ENCODE results near the gene GALNT10. TPM values are rescaled to one million over a fixed set of nuclear protein-coding genes. Genes with fewer than 3 reads are reported as not detected.
"Not testable (repeated sequence)": the region's sequence is repeated elsewhere in the genome, so short reads cannot be mapped to it uniquely, and the experiment has no call there.

Gene GALNT10, protein sequence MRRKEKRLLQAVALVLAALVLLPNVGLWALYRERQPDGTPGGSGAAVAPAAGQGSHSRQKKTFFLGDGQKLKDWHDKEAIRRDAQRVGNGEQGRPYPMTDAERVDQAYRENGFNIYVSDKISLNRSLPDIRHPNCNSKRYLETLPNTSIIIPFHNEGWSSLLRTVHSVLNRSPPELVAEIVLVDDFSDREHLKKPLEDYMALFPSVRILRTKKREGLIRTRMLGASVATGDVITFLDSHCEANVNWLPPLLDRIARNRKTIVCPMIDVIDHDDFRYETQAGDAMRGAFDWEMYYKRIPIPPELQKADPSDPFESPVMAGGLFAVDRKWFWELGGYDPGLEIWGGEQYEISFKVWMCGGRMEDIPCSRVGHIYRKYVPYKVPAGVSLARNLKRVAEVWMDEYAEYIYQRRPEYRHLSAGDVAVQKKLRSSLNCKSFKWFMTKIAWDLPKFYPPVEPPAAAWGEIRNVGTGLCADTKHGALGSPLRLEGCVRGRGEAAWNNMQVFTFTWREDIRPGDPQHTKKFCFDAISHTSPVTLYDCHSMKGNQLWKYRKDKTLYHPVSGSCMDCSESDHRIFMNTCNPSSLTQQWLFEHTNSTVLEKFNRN
- total RNA-seq = 30.2 and 30.5 TPM in 2 replicates

- DNase-seq (ENCODE audit: low read depth in 2 of 2) = peak; percentile 80 to 83
Measured at GRCh38 chr5:154190595-154191304, at the start of gene GALNT10. TSS of gene GALNT10 (plus strand) at chr5:154190733. CDS start at chr5:154190867, 134 bp downstream.

DNA sequence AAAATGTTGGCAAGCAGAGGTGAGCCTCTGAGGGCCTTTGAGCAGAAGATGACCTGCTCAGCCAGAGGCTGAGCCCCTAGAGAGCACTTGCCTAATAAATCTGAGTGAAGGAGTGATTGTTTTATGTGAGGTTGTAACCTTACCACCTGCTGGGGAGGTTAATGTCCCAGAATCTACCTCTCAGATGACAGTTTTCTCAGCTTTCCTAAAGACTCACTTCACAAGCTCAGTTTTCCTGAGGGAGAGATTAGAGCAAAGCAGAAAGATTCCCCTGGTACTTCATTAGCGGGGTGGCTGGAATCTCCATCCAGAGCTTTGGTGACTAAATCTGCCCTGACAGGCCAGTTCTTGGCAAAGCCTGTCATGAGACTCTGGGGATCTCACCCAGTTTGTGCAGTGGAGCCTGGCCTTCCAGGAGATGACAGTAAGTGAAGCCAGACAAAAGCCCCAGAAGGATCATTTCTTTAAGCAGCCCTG is 48.8 kb upstream of the GALNT10 start:
- no peak for DNase-seq (ENCODE audit: low read depth in 2 of 2)

GRCh38 chr5:154143211-154143641 is 47.3 kb upstream of the GALNT10 start:
- no peak for DNase-seq (ENCODE audit: low read depth in 2 of 2)

- DNase-seq (ENCODE audit: low read depth in 2 of 2) = no peak
Measured at GRCh38 chr5:154145268-154145667, 45.3 kb upstream of the GALNT10 start.

GRCh38 chr5:154146409-154146808 is 44.1 kb upstream of the GALNT10 start:
- DNase-seq (ENCODE audit: low read depth in 2 of 2) = no peak

GRCh38 chr5:154147666-154148065 is 42.9 kb upstream of the GALNT10 start:
- DNase-seq (ENCODE audit: low read depth in 2 of 2) = no peak

GRCh38 chr5:154150471-154150870 is 40.1 kb upstream of the GALNT10 start:
- DNase-seq (ENCODE audit: low read depth in 2 of 2) = not testable (repeated sequence)

- no peak for DNase-seq (ENCODE audit: low read depth in 2 of 2)
Measured at GRCh38 chr5:154157483-154158378, 32.8 kb upstream of the GALNT10 start.

DNA sequence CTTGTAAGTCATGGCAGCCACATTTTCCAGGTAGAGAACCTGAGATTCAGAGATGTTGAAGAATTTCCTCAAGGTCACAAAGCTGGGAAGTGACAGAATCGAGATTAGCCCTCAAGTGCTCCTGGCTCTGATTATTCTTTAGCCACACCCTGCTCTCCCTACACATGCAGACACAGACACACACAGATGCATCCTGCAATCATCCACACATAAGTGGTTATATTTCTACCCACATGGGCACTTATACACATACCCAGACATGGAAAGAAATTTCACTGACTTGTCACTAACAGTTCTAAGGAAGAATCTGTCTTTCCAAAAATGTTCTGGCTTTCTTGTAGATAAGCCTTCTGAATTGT is 32.2 kb upstream of the GALNT10 start:
- DNase-seq (ENCODE audit: low read depth in 2 of 2) = no peak

GRCh38 chr5:154159343-154159742 is 31.2 kb upstream of the GALNT10 start:
- DNase-seq (ENCODE audit: low read depth in 2 of 2) = no peak

GRCh38 chr5:154162539-154163151 is 27.9 kb upstream of the GALNT10 start:
- no peak for DNase-seq (ENCODE audit: low read depth in 2 of 2)

DNA sequence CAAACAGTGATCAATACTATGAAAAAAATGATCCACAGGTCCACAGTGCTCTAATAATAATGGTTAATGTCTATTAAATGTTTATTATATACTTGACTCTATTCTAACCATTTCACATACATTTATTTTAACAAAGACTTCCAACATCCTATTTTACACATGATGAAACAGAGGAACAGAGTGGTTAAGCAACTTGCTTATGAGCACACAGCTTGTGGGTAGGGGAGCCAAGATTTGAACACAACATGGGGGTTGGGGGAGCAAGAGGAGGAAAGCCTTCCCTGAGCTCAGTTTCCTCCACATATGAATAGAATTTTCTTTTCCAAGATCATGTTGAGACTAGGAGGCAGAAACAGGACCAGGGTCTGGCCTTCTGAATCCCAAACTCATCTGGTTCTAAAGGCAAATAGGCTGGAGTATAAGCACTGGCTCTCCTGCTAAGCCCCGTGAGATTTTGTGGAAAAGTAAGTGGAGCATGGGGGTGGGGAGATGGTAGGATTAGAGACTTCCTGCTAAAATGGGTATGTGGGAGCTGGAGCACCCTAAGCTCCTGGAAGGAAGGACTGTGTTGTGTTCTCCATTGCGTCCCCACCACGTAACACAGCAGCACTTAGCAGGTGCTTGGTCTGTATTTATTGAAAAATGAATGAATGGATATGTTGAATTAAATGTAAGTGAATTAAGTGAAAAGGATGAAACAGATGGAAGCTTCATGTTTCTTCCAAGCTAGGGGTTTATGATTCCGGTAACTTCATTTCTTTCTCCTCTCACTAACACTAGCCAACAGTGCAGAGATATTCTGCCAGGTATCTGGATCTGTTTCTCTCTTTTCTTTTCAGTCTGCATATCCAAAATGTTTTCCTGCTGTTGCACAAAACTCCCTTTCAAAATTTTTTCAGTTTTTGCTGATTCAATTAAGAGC is 26.9 kb upstream of the GALNT10 start:
- no peak for DNase-seq (ENCODE audit: low read depth in 2 of 2)

DNA sequence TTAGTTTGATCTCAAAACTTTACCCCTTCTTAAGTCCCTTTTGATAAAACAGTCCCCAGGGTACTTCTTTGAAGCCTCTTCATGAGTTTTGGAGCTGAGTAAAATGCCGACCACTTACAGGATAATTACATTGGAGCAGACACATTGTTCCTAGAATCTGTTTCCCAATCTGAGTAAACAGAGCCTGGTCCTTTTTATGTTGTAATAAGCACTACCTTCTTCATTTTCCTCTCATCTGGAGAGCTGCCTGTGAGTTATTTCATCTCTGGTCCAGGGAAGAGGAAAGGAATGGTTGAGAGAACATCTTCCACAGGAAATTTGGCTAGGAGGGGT is 26.3 kb upstream of the GALNT10 start:
- no peak for DNase-seq (ENCODE audit: low read depth in 2 of 2)

DNA sequence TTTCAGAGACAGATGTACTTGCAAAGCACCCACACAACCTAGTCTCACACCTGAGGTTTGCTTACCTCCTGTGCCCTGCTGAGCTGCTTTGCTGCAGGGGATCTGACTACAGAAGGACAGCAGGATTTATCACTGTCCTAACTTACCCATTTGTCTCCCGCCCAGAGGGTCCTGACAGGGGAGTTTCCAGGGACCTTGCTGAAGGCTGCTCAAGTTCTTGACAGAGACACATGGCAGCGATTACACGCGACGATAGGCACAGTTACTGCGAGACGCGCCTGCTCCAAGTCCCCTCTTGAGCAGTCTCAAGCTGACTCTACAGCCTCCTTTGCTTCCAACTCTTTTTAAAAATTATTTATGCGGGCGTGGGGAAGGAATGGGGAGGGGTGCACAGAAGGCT is 24.6 kb upstream of the GALNT10 start:
- no peak for DNase-seq (ENCODE audit: low read depth in 2 of 2)

DNA sequence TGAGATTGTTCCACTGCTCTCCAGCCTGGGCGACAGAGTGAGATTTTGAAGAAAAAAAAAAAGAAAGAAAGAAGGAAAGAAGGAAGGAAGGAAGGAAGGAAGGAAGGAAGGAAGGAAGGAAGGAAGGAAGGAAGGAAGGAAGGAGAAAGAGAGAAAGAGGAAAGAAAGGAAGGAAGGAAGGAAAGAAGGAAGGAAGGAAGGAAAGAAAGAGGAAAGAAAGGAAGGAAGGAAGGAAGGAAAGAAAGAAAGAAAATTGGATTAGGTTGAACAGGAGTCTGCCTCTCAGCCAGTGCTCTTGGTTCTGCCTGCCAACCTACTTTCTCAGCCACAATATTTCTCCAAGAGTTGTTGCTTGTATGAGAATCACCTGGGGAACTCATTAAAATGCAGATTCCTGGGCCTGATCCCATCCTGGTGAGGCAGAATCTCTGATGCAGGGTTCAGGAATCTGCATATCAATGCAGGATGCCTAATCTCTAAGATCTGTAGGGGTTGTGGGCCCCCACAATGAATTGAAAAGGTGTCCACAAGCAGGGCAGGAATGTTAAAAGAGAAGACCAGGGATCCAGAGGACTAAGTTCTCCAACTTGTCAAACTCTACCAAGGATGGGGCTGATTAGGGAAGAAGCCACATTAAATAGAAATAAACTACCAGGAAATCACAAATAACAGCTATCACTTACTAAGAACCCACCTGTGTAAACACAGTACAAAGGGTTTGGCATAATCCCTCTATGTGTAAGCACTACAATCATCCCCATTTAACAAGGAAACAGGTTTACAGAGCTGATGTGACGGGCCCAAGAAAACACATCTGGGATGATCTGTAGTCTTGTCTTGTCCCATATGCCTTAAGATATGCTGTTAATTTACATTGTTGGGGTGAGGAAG is 23.4 kb upstream of the GALNT10 start:
- no peak for DNase-seq (ENCODE audit: low read depth in 2 of 2)

DNA sequence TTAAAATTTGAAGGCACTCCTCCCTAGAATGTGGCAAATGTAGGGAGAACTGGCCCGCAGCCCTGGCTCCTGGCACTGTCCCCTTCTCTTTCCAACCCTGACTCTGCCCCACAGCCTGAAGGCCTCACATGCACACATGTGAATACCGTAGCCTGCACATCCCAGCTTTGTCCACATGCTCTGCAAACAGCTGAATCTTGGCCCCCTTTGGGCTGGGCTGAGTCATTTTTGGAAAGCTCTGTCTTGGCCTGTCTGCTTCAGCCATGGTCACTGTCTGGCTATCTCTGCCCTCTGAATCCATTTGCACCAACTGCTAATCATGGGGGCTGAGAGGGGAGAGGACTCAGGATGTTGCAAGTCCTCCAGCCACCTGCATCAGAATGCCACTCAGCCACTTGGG is 22.1 kb upstream of the GALNT10 start:
- DNase-seq (ENCODE audit: low read depth in 2 of 2) = no peak

DNA sequence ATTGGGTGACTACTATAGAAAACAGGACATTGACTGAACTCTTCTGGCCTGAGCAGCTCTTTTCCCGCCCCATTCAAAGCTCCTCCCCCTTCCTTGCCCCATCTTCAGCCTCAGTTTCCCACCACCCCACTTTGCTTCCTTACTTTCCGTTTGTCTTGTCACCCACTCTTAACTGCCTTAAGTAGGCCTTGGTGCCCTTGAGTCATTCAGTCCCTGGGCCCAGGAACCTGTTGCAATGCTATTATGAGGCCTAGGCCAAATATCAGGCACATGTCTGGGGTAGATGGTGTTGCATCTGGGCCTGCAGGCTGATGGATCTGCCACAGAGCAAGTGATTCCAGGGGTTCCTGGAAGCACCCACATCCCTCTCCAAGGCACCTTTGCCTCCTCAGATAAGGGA is 17.7 kb upstream of the GALNT10 start:
- no peak for DNase-seq (ENCODE audit: low read depth in 2 of 2)

DNA sequence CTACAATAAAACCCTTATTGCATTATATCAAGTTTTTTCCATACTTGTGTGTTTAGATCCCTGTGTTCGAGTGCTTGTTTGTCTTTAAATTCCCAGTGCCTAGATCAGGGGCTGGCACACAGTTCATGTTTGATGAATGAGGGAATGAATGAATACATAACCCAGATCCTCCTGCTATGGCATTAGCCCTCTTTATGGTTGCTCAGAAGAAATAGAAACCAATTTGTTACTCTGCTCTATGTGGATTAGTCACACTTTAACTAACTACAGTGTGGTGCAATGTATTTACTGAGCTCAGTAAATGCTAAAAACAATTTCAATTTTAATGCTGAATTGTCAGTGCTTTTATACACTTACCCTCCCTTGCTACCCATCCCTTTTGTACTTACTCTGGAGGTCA is 16.4 kb upstream of the GALNT10 start:
- no peak for DNase-seq (ENCODE audit: low read depth in 2 of 2)

GRCh38 chr5:154176181-154176580 is 14.4 kb upstream of the GALNT10 start:
- peak; percentile 64 to 97 for DNase-seq (ENCODE audit: low read depth in 2 of 2)

Data from lung microvascular endothelial cell (primary cell).